ENCODE measurements around the gene RAB10.

GRCh38 chr2:26077291-26077690, 43.4 kb downstream of the RAB10 start:
- TF ChIP-seq POU6F1 (CRISPR knock-in tag; IDR thresholded peaks at IDR 0.05; ENCODE audit: borderline replicate concordance, low read depth), result no peak
- TF ChIP-seq PATZ1 (CRISPR knock-in tag; IDR thresholded peaks at IDR 0.05; ENCODE audit: borderline replicate concordance), result no peak
- no peak for TF ChIP-seq ZC3H10 (CRISPR knock-in tag; IDR thresholded peaks at IDR 0.05)
- no peak for TF ChIP-seq BACH2 (CRISPR knock-in tag; IDR thresholded peaks at IDR 0.05; ENCODE audit: borderline replicate concordance)
- TF ChIP-seq CREB5 (CRISPR knock-in tag; IDR thresholded peaks at IDR 0.05; ENCODE audit: low read depth), result no peak
- TF ChIP-seq ZNF8 (CRISPR knock-in tag; IDR thresholded peaks at IDR 0.05), result no peak
- TF ChIP-seq ARNTL (CRISPR knock-in tag; IDR thresholded peaks at IDR 0.05; ENCODE audit: borderline replicate concordance, low read depth), result no peak

Data from SK-N-SH treated with all-trans-retinoic acid at 6 μM for 48 hours (cell line).